Sigmoid colon (tissue), 4 donors: ENCODE data around the gene XYLT2.

Experiments used
- CTCF ChIP-seq, 4 experiments: fragments of 450-650 bp in 3 of 4; fragments of 200-600 bp in 1 of 4; IDR thresholded peaks; one replicate each; pipeline ENCODE4 v1.5.1; 2016 to 2019; ENCODE audit warnings: antibody characterized with exemption in 4 of 4, mild to moderate bottlenecking in 3 of 4, moderate library complexity in 2 of 4
- EP300 ChIP-seq, 4 donors: sonication (generic); formaldehyde crosslinking; IDR thresholded peaks; one replicate each; pipeline ENCODE4 v1.6.1; 2017; ENCODE audit warnings: antibody characterized with exemption in 4 of 4
- POLR2A ChIP-seq, 2 donors: fragments of 450-650 bp; IDR thresholded peaks; one replicate each; pipeline ENCODE4 v1.6.1; 2016; ENCODE audit warnings: antibody characterized with exemption in 2 of 2, mild to moderate bottlenecking in 2 of 2, moderate library complexity in 2 of 2

GRCh38 chr17:50349243-50349600 lies 3.3 kb downstream of the XYLT2 start:
- TF ChIP-seq POLR2A (IDR thresholded peaks at IDR 0.05), result no peak
- no peak for TF ChIP-seq CTCF (IDR thresholded peaks at IDR 0.05)
- TF ChIP-seq EP300 (IDR thresholded peaks at IDR 0.05), result no peak
